GM18517 (cell line): ENCODE measurements around the gene CMTM3.
"Not testable (repeated sequence)": the region's sequence is repeated elsewhere in the genome, so short reads cannot be mapped to it uniquely, and the experiment has no call there.

Experiments
- ATAC-seq: cut with Tn5 transposase; IDR thresholded peaks from one replicate; pipeline ENCODE4 v1.9.1; 2021; ENCODE audit warnings: mild to moderate bottlenecking, moderate library complexity; ENCODE audit not compliant: unreplicated experiment

Gene CMTM3

GRCh38 chr16:66608241-66609138, 4.0 kb downstream of the CMTM3 start:
- ATAC-seq, result no peak

GRCh38 chr16:66609139-66609510, 4.6 kb downstream of the CMTM3 start:
- no peak for ATAC-seq

- no peak for ATAC-seq
Measured at GRCh38 chr16:66610111-66610820, 5.8 kb downstream of the CMTM3 start.

GRCh38 chr16:66611911-66612310, 7.4 kb downstream of the CMTM3 start:
- not testable (repeated sequence) for ATAC-seq

GRCh38 chr16:66612422-66612821, 7.9 kb downstream of the CMTM3 start:
- ATAC-seq, result no peak

- no peak for ATAC-seq
Measured at GRCh38 chr16:66614161-66614802, 9.8 kb downstream of the CMTM3 start.

- no peak for ATAC-seq
Measured at GRCh38 chr16:66616169-66616568, 11.7 kb downstream of the CMTM3 start.

GRCh38 chr16:66616592-66616991, 12.1 kb downstream of the CMTM3 start:
- ATAC-seq, result no peak

GRCh38 chr16:66617010-66617434, 12.5 kb downstream of the CMTM3 start:
- ATAC-seq, result no peak

GRCh38 chr16:66617728-66618127, 13.2 kb downstream of the CMTM3 start:
- no peak for ATAC-seq

GRCh38 chr16:66618588-66619375, 14.3 kb downstream of the CMTM3 start:
- no peak for ATAC-seq

- ATAC-seq, result no peak
Measured at GRCh38 chr16:66619534-66620428, 15.3 kb downstream of the CMTM3 start.

- ATAC-seq, result no peak
Measured at GRCh38 chr16:66620429-66620795, 15.9 kb downstream of the CMTM3 start.

- ATAC-seq, result no peak
Measured at GRCh38 chr16:66621973-66622372, 17.5 kb downstream of the CMTM3 start.

- no peak for ATAC-seq
Measured at GRCh38 chr16:66622863-66623262, 18.4 kb downstream of the CMTM3 start.

GRCh38 chr16:66623755-66624154, 19.3 kb downstream of the CMTM3 start:
- ATAC-seq, result no peak

- ATAC-seq, result not testable (repeated sequence)
Measured at GRCh38 chr16:66627611-66628378, 23.3 kb downstream of the CMTM3 start.

GRCh38 chr16:66629856-66630255, 25.4 kb downstream of the CMTM3 start:
- ATAC-seq, result no peak
